NT2/D1 (cell line): ENCODE data around the gene ABHD11.

Experiments
- SUZ12 ChIP-seq: IDR thresholded peaks from 2 replicates; pipeline ENCODE4 v1.6.1; 2011; ENCODE audit not compliant: insufficient read length, insufficient read depth; ENCODE audit errors: extremely low read depth
- YY1 ChIP-seq: IDR thresholded peaks from 2 replicates; pipeline ENCODE4 v1.6.1; 2011; ENCODE audit not compliant: insufficient read length, insufficient read depth
- ZNF274 ChIP-seq: IDR thresholded peaks from 2 replicates; pipeline ENCODE4 v1.6.1; 2011; ENCODE audit warnings: mild to moderate bottlenecking, low read depth, low read length

GRCh38 chr7:73740212-73740611 is 1.6 kb upstream of the ABHD11 start:
- TF ChIP-seq ZNF274, result no peak
- no peak for TF ChIP-seq YY1
- TF ChIP-seq SUZ12, result no peak
